LNCAP (cell line): ENCODE measurements around the gene TOR1AIP1.

Experiments
- CTCF ChIP-seq: fragments of 450-650 bp; IDR thresholded peaks from 2 replicates; pipeline ENCODE4 v1.5.1; 2017; ENCODE audit warnings: mild to moderate bottlenecking

TOR1AIP1 gene

GRCh38 chr1:179951383-179952144 lies 69.5 kb downstream of the TOR1AIP1 start:
- no peak for TF ChIP-seq CTCF

DNA sequence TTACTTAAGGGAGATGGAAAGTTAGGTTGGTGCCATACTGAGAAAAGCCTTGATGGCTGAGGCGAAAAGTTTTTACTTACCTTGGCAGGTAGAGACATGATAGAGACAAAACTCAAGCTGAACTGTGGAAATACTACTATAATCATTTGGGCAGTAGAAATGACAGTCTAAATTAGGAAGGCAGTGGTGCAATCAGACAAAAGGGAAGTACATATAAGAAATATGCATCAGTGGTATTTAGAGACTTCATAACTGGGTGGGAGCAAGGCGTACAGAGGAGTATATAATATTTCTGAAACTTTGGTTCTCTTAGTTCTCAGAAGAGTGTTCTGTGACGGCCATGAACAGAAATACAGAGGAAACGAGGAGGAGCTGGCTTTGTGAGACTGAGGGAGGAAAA lies 70.1 kb downstream of the TOR1AIP1 start:
- no peak for TF ChIP-seq CTCF

DNA sequence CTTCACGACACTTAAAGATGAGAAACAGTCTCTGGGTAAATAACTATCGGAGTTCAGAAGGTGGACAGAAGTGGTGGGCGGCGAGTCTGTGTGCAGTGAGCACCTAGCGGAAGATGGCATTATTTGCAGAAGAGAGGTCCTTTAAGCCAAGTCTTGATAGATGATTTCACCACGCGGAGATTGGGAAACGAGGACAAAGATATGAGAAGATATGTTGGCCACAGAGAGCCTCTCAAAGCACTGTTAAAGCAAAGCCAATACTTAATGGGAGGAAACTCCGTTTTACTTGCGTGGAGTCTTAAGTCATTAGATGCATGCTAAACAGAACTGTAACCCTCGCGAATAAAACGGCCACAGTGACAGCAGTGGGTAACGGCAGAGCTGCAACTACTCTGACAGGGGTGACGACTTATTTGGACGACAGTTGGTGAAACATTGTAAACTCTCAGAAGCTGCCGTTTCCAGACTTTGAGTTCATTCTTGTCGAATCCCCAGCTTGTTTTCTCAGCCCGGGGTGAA lies 71.9 kb downstream of the TOR1AIP1 start:
- no peak for TF ChIP-seq CTCF

DNA sequence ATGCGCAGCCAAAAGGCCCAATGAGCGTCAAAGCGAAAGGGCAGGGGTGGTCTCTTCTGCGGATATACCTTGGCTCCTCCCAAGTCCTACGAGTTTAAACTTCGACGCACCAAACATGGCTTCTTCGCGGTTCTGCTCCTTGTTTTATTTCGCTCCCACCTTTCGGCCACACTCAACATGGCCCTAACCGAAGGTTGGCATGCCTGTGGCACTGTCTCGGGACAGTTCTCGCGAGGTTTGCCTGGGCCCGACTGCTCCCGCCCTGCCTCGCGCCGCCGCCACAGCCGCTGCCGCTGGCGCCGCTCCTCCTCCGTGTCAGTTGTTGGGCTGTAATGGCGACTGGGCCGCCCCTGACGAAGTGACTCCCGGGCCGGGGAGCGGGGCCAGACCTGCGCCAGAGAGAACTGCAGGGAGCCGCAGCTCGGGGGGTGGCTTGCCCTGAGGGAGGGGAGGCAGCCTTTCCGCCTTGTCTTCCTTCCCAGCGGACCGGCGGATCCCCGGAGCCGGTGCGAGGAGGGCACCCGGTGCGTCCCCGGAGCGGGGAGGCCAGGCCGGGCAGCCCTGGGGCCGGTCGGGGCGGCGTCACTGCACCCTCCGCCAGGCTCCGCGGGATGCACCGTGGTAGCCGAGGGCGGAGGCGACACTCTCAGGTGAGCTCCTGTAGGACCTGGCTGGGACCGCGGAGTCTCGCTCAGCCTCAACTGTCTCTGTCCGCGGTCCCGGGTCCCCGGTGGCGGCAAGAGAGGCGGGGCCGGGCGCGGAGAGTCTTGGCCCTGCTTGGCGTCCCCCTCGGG lies 72.6 kb downstream of the TOR1AIP1 start, which contains the start of gene CEP350:
Gene CEP350, plus strand, starts transcription at position 318 of the 794 bp plus-strand sequence. CDS start 31,372 bp downstream, outside the sequence.
- TF ChIP-seq CTCF, result no peak

DNA sequence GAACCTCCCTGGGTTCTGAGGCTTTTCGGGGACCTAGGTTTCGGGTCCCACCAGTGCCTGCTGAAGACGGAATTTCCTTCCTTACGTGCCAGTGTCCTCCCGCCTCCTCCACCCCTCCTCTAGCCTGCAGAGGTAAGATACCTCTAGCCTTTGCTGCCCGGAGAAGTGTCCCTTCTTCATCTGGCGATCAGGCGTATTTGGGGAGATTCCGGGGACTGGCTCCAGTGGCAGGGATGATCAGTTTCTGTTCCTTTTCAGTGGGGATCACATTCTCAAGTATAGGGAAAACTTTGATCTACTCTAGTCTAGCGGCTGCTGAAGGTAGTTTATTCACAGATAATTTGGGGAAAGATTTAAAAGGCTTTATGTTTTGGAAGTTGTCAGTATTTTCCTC lies 73.2 kb downstream of the TOR1AIP1 start:
- no peak for TF ChIP-seq CTCF

DNA sequence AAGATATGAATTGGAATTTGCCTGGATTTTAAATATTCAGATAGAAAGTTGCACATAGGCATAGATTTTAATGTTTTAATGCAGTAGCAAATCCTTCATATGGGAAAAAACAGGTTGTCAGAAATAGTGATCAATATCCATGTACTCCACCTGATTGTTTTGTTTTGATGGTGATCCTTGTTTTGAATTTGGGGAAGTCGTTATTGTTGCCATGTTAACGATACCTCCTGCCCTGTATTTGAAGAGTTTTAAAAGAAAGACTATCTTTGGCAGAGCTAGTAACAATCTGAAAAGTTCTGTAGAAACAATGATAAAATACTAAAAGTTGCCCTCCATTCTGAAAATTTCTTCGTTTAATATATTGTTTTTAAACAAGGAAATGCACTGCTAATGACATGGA lies 73.6 kb downstream of the TOR1AIP1 start:
- no peak for TF ChIP-seq CTCF

GRCh38 chr1:179958359-179958758 lies 76.3 kb downstream of the TOR1AIP1 start:
- TF ChIP-seq CTCF, result no peak
